ENCODE data around the gene POLR3C.

DNA sequence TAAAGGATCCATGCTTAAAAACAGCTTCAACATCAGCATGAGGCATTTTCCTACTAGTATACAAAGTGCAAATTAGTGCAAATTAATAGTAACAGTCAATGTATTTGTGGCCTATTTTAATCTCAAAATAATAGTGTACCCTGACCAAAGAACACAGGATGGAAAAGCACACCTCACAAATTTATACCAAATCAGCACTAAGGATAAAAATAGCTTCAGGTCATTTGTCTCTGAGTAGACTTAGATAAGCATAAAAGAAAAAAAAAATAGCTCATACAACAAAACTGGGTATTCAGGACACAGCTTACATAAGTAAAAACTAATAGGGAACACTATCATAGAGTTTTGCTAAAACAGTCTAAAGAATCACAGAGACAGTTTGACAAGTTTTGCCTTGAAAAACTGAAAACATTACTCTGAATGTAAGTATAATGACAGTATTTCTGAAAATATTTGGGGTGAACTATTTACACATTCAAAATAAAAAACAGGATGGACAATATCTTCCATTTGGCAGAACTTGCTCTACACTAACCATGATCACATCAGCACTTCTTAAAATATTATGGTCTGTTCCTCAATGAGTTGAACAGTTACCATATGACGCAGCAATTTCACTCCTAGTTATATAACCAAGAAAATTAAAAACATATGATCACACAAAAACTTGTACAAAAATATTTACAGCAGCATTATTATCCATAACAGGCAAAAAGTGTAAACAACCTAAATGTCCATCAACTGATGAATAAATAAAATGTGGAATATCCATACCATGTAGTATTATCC, 46.4 kb upstream of the POLR3C start:
- TF ChIP-seq, protein P1, sequence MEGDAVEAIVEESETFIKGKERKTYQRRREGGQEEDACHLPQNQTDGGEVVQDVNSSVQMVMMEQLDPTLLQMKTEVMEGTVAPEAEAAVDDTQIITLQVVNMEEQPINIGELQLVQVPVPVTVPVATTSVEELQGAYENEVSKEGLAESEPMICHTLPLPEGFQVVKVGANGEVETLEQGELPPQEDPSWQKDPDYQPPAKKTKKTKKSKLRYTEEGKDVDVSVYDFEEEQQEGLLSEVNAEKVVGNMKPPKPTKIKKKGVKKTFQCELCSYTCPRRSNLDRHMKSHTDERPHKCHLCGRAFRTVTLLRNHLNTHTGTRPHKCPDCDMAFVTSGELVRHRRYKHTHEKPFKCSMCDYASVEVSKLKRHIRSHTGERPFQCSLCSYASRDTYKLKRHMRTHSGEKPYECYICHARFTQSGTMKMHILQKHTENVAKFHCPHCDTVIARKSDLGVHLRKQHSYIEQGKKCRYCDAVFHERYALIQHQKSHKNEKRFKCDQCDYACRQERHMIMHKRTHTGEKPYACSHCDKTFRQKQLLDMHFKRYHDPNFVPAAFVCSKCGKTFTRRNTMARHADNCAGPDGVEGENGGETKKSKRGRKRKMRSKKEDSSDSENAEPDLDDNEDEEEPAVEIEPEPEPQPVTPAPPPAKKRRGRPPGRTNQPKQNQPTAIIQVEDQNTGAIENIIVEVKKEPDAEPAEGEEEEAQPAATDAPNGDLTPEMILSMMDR (IDR thresholded peaks at IDR 0.05), result no peak
- TF ChIP-seq EZH2 (IDR thresholded peaks at IDR 0.05; ENCODE audit: borderline replicate concordance, insufficient read depth, low read depth, low read length, poor library complexity, severe bottlenecking), result no peak

All from B cell (primary cell).